Mesenteric fat pad (tissue), 1 donor: ENCODE data around the gene LRRC7. TPM values are rescaled to one million over a fixed set of nuclear protein-coding genes. Genes with fewer than 3 reads are reported as not detected.
"Not testable (repeated sequence)": the region's sequence is repeated elsewhere in the genome, so short reads cannot be mapped to it uniquely, and the experiment has no call there.

Experiments
- DNase-seq: peaks from one replicate; pipeline ENCODE4 v3.0.0-alpha.2; 2020; ENCODE audit warnings: low spot score
- total RNA-seq: library from RNA; stranded (reverse); fragmentation: NEBNext Ultra II Directional; extraction: Animal tissue kit (Norgen Biotek cat#: 25700); gene quantifications from one replicate; pipeline ENCODE4 v1.2.1, GENCODE V29; 2021
- donor health status: DM: yes; HTN: yes; CAD: no.

Gene LRRC7
- total RNA-seq, 1 donor from 2014 or later = 0.03 TPM

DNA sequence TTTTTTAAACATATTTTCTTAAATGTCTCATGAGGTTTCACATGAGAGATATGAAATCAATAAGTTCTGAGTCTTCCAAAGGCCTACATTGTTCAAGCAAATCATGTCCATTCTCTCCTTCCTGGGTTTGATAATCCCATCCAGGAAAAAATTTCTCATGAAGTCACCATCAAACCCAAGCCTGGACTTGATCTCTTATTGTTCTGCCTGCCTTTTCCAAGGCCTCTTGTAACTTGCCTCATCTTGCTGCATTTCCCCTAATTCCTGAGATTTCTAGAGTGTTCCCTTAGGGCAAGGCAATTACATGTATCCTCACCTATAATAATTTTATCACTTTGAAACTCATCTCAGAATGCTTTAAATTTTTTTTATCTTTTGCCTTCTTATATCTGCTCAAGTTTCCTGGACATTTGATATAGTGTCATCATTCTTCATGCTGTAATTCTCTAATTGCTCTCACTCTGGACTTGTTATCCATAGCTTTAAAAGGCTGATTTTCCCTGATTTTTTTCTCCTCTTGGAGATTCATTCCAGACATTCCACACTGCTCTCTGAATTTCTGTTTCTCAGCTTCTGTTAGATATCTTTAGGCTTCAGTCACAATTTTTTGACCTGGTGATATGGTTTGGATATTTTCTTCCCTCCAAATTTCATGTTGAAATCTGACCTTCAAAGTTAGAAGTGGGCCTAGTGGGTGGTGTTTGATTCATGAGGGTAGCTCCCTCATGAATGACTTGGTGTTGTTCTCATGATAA lies 126.4 kb downstream of the LRRC7 start:
- DNase-seq = no peak

DNA sequence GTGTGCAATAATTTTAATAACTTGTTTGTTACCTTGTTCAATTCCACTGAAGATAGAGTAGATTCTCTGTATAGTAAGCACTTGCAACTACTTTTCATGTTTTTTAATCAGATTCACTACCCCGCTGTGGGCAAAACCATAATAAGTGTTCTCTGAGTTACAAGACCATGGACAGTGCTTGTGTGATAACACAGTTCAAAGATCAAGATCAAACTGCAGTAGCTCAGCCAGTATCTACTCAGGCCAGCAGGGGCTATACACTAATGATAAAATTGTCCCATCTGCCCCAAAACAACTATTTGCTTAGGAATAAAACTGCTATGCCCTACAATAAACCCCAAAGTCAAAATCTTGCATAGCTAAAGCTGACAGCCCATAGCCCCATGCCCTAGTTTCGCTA lies 129.6 kb downstream of the LRRC7 start:
- DNase-seq = no peak

DNA sequence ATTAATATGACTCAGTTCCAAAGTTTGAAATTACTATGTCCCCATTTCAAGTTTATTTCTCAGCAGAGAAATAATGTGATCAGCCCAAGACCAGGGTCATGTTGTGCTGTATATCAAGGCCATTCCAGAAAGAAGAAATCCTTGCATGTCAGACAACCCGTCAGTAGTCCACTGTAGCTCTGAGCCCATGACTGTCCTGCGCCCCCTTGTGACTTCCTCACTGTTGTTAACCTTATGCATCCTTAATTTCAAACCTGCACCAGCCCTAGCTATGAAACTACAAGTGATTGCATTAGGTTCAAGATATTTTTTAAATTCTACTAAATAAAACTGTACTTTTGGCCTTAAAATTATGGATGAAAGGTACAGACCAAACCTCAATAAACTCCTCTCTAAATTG lies 133.0 kb downstream of the LRRC7 start:
- no peak for DNase-seq

- no peak for DNase-seq
Observed at GRCh38 chr1:69702085-69702484, 134.4 kb downstream of the LRRC7 start.

- no peak for DNase-seq
Observed at GRCh38 chr1:69706473-69706872, 138.8 kb downstream of the LRRC7 start.

DNA sequence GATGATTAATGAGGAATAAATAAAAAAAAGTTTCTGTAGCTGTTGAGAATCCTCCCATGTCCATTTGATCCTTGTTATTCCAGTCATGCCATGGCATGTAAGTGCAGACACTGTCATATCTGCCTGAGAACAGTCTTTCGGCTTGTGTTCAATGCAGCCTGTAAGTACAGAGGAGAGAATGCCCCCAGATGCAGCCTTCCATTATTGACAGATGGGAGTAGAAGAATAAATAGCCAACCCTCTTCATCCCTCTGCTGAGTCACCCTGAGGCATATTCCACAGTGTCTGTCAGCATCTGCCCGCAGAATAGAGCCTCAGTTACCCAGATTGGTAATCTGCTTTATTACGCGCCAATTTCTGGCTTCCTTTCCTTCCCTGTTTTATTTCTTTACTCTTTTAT lies 139.4 kb downstream of the LRRC7 start:
- DNase-seq = no peak

DNA sequence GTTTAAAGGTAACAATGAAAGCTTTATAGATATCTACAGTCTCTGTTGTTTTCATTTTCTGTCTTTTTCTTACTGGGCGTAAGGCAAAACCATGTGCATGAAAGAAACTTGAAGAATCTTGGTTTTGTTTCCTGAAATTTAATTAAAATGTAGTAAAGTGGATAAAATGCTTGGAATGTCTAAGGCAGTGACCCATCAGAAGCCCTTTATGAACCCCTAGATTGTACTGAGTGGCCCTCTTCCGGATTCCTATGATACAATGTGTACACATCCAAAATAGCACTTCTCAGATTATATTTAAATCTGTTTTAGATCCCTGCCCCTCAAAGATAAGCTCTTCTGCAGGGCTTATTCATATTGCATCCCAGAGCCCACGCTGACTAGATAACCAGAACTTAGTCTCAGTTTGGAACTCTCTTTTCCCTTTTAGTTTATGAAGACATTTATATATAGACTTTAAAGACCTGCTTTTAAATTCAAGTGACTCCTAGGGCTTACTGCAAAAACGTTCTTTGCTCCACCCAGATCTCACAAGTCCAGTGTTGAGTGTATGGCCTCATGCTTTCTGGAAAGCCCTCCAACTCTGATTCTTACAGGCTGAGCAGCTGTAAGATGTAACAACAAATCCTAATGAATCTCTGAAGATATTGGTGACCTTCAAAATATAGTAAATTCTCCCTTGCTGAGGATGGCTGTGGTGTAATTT lies 142.9 kb downstream of the LRRC7 start:
- DNase-seq = no peak

DNA sequence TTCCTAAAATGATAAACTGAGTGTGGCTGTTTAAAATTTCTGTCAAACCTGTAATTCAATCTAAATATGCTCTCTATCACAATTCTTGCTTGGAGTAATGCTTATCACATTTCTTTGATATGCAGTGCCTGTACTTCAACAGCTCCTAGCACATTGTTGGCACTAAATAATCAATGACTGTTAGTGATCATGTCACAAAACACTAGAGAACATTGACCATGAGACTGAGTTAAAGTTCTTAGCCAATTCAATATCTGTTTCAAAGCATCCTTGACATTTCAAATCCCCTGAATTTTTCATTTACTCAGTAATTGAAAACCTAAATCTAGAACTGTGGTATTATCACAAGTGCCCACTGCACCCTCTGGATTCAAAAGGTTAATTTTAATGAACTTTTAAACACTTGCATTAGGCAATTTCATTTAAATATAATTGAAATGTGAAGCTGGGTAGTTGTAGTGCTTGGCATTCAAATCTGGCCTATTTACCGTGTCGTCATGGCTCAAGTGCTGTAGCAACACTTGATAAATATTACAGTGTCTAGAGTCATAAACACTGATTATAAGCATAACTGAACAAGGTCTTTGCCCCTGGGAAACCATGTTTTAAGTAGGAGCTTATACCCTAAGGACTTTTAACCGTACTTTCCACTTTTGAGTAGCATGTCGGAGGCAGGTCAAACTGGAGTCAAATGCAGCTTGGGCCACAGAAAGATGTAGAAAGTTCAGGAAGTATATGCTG lies 143.6 kb downstream of the LRRC7 start:
- DNase-seq = no peak

- not testable (repeated sequence) for DNase-seq
Observed at GRCh38 chr1:69717834-69718233, 150.1 kb downstream of the LRRC7 start.

- no peak for DNase-seq
Observed at GRCh38 chr1:69728206-69728605, 160.5 kb downstream of the LRRC7 start.

DNA sequence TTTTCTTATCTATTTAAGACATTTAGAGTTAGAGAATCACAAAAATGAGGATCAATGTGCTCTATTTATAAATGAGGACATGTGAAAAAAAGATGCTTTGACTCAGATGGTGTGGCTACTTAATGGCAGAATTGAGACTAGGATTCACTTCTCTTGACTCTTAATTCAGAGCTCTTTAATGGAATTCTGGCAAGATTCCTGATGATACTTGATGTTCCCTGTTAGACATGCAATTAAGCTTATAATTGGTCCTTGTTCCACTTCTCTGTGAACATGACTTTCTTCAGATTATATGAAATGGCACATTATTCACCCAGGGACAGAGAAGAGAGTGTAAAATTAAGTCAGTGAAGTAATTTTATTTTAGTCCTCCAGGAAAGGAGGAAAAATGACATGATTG lies 165.3 kb downstream of the LRRC7 start:
- no peak for DNase-seq

- DNase-seq = no peak
Observed at GRCh38 chr1:69737527-69738185, 169.9 kb downstream of the LRRC7 start.

DNA sequence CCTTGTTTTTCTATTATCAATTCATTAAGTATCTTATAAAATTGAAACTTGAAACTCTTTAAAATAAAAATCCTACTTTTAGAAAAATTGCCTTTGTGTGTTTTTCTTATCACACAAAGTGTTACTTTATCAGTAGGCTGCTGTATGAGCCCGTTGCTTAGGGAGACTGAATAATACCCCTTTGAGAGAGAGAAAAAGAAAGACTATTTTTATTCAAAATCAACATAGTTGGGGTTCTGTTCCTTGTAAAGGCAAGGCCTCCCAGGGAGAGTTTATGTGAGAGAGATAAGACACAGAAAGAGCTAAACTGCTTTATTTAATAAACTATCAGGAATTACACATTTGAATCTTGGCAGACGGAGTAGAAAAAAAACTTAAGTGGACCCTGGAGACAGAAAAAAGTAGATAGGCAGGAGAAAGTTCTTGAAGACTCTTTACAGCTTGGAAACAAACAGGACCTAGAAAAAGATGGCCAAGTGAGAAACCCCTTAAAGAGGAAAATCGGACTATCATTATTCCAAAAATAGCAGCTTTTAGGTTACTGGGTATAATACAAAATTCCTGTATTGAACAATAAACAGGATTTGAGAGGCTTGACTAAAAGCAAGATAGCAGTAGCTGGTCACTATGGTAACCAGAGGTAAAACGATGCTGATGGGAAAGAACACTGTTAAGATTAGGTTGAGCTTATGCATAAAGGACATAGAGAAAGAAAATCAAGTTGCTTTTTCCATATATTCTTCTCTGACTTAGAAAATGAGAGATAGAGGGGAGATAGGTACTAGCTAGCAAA lies 170.9 kb downstream of the LRRC7 start:
- no peak for DNase-seq

DNA sequence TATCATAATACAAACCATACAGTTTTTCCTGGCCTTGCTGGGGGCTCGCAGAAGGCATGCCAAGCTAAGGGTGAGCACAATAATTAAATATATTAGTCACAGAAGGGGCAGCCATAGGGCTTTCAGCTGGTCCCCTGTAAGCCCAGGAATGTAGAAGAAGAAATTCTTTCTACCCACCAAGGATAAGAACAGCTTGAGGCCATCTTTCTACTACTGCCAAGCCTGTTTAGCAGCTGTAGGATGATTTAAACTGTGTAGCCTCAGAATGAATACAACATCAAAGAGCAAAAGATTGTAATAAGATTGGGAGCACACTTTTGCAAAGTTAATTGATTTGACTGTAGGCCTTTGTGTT lies 171.5 kb downstream of the LRRC7 start:
- no peak for DNase-seq

GRCh38 chr1:69743146-69743545 lies 175.4 kb downstream of the LRRC7 start:
- DNase-seq = no peak

GRCh38 chr1:69744381-69744780 lies 176.7 kb downstream of the LRRC7 start:
- DNase-seq = no peak

DNA sequence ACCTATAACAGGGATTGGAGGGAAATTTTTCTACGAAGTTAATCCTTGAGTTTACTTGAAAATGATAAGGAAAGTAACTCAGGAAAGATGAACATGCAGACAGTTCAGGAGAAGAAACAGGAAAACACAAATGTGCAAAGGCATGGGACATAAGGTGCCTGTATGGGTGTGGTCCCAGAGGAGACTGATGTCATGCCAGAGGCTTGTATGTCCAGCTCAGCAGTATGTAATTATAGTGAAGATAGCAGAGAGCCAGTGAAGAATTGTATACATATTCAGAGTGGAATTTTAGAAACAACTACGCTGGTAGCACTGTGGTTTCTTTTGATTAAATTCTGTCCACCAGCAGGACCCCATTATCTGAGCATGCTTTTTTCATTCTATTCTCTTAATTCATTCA lies 179.5 kb downstream of the LRRC7 start:
- no peak for DNase-seq

GRCh38 chr1:69750638-69751037 lies 182.9 kb downstream of the LRRC7 start:
- no peak for DNase-seq

- DNase-seq = no peak
Observed at GRCh38 chr1:69752831-69753230, 185.1 kb downstream of the LRRC7 start.

DNA sequence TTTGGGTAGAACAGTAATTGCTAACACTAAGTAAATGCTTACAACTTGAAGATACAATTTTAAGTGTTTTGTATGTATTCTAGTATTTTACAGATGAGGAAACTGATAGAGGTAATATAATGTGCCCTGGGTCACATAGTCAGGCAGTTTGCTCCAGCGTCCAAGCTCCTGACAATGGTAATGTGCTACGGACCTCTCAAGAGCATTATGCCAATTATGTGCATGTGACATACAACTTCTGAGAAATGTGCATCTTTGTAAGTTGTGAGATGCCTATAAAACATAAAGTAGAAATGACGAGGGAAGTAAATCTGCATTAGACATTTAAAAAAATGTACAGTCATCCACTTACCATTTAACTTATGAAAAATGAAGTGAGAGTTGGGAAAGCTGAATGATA lies 186.8 kb downstream of the LRRC7 start:
- DNase-seq = no peak

- DNase-seq = no peak
Observed at GRCh38 chr1:69755647-69756046, 187.9 kb downstream of the LRRC7 start.
